Measurements from ENCODE around the gene CLMP.

- TF ChIP-seq FOXA1 (IDR thresholded peaks at IDR 0.05; ENCODE audit: borderline replicate concordance) (no peak), CTCF (IDR thresholded peaks at IDR 0.05 in 2 of 3, conservative IDR thresholded peaks at IDR 0.05 in 1 of 3; ENCODE audit: insufficient read depth in 2 of 3, low read depth in 1 of 3, low read length in 3 of 3) (no peak), NFIX (CRISPR knock-in tag; IDR thresholded peaks at IDR 0.05; ENCODE audit: low read depth) (no peak), MAFF (IDR thresholded peaks at IDR 0.05; ENCODE audit: low read length) (no peak), MED1 (CRISPR knock-in tag; IDR thresholded peaks at IDR 0.05; ENCODE audit: borderline replicate concordance) (no peak), SP1 (CRISPR knock-in tag; IDR thresholded peaks at IDR 0.05) (no peak), EGR1 (conservative IDR thresholded peaks at IDR 0.05) (no peak), ATF3 (IDR thresholded peaks at IDR 0.05) (no peak), ATF3 (CRISPR knock-in tag; conservative IDR thresholded peaks at IDR 0.05) (no peak), POLR2A (conservative IDR thresholded peaks at IDR 0.05) (no peak), FOXJ3 (CRISPR knock-in tag; IDR thresholded peaks at IDR 0.05) (no peak), PHB2 (IDR thresholded peaks at IDR 0.05; ENCODE audit: low read depth) (no peak), LEF1 (IDR thresholded peaks at IDR 0.05) (no peak), PREB (CRISPR knock-in tag; IDR thresholded peaks at IDR 0.05) (no peak), IRF9 (tag; IDR thresholded peaks at IDR 0.05) (no peak)
Observed at GRCh38 chr11:123034597-123034996, 160.5 kb downstream of the CLMP start.

Measured in K562 (cell line).